ENCODE measurements around the gene RTP5. TPM values are rescaled to one million over a fixed set of nuclear protein-coding genes. Genes with fewer than 3 reads are reported as not detected.

Gene RTP5
- total RNA-seq, 1 donor from 2014 or later: not detected

GRCh38 chr2:241885291-241885945 lies 15.9 kb downstream of the RTP5 start:
- Mint-ChIP-seq H3K9me3 (peaks cover 3% of the 10 kb centered on the region), H3K36me3 (ENCODE audit: low read depth) (peaks cover 12% of the 10 kb centered on the region), H3K27ac (no peak overlapping the region), H3K4me3 (no peak overlapping the region), H3K4me1 (ENCODE audit: low read depth) (peaks cover 21% of the 10 kb centered on the region), H3K27me3 (ENCODE audit: insufficient read depth) (no peaks in the 10 kb centered on the region)
- intact Hi-C loops (cut with micrococcal nuclease): loop anchor here (10.0 kb wide), 1 partner anchor 821 kb away; no protein-coding TSS in a partner anchor
- no peak for DNase-seq (ENCODE audit: low spot score)

- peaks cover 12% of the 10 kb centered on the region for H3K36me3 Mint-ChIP-seq (ENCODE audit: low read depth)
- no peak for DNase-seq (ENCODE audit: low spot score)
- H3K27ac Mint-ChIP-seq: no peak overlapping the region
- no peak overlapping the region for H3K4me3 Mint-ChIP-seq
- no peaks in the 10 kb centered on the region for H3K27me3 Mint-ChIP-seq (ENCODE audit: insufficient read depth)
- H3K4me1 Mint-ChIP-seq (ENCODE audit: low read depth): peaks cover 16% of the 10 kb centered on the region
- intact Hi-C loops (cut with micrococcal nuclease): loop anchor here (10.0 kb wide), 1 partner anchor 821 kb away; no protein-coding TSS in a partner anchor
- peaks cover 3% of the 10 kb centered on the region for H3K9me3 Mint-ChIP-seq
Observed at GRCh38 chr2:241885946-241886643, 16.6 kb downstream of the RTP5 start.

DNA sequence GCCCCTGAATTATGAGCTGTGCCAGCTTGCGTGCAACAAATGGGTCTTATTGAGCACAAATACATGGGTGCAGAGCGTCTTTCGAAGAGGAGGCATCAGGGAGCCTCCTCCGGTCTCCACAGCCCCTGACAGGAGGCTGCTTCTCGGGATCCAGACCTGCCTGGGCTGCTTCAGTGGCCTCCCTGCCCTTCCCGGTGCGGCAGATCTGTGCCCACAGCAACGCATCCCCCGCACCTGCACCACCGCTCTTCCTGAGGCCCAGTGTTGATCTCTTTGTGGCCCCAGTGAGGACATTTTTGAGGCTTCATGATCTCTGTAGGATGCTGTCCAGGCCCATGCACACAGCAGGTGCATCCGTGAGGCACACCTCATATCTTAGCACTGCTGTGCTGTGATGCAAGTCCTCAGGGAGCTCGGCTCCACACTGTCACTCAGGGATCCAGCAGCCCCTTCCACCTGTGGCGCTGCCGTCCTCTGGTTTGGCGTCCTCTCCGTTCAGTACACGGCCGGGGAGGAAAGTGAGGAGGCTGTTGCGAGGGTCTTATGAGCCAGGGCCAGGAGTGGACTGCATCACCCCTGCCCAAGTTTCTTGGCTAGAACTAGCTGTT lies 17.4 kb downstream of the RTP5 start:
- peaks cover 12% of the 10 kb centered on the region for H3K36me3 Mint-ChIP-seq (ENCODE audit: low read depth)
- peaks cover 15% of the 10 kb centered on the region for H3K4me1 Mint-ChIP-seq (ENCODE audit: low read depth)
- H3K9me3 Mint-ChIP-seq: peaks cover 3% of the 10 kb centered on the region
- DNase-seq (ENCODE audit: low spot score): no peak
- intact Hi-C loops (cut with micrococcal nuclease): loop anchor here (10.0 kb wide), 1 partner anchor 822 kb away; no protein-coding TSS in a partner anchor
- no peak overlapping the region for H3K4me3 Mint-ChIP-seq
- H3K27me3 Mint-ChIP-seq (ENCODE audit: insufficient read depth): no peaks in the 10 kb centered on the region
- H3K27ac Mint-ChIP-seq: no peak overlapping the region

- peaks cover 12% of the 10 kb centered on the region for H3K36me3 Mint-ChIP-seq (ENCODE audit: low read depth)
- H3K27ac Mint-ChIP-seq: no peak overlapping the region
- H3K4me1 Mint-ChIP-seq (ENCODE audit: low read depth): peaks cover 6% of the 10 kb centered on the region
- H3K27me3 Mint-ChIP-seq (ENCODE audit: insufficient read depth): no peaks in the 10 kb centered on the region
- H3K9me3 Mint-ChIP-seq: peaks cover 3% of the 10 kb centered on the region
- no peak for DNase-seq (ENCODE audit: low spot score)
- intact Hi-C loops (cut with micrococcal nuclease): loop anchor here (10.0 kb wide), 1 partner anchor 823 kb away; no protein-coding TSS in a partner anchor
- H3K4me3 Mint-ChIP-seq: no peak overlapping the region
Observed at GRCh38 chr2:241887806-241888522, 18.4 kb downstream of the RTP5 start.

- Mint-ChIP-seq H3K9me3 (peaks cover 3% of the 10 kb centered on the region), H3K27ac (no peak overlapping the region)
- intact Hi-C loops (cut with micrococcal nuclease): loop anchor here (10.0 kb wide), 1 partner anchor 824 kb away; no protein-coding TSS in a partner anchor
Observed at GRCh38 chr2:241888641-241889040, 19.1 kb downstream of the RTP5 start.

DNA sequence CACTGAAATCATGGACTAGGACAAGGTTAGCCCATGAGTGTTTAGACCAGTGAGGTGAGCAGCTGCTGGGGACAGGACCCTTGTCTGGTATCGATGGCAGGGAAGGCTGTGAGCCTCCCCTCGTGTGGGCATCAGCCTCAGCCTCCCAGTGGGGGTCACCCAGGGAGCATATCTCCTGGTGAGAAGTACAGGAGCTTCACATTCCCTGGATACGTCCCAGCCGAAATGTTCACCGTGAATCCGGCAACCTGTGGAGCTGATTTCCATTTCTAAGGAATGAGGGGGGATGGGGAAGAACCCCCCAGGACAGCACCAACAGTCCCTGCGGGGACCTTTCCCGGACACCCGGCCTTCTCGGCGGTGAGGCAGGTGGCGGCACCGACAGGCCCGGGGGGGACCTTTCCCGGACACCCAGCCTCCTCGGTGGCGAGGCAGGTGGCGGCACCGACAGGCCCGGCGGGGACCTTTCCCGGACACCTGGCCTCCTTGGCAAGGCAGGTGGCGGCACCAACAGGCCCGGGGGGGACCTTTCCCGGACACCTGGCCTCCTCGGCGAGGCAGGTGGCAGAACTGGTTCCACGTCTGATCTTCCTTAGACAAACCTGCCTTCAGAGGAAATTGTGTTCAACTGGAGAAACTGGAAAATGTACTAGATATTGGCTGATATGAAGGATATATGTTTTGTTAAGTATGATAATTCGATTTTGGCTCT lies 21.2 kb downstream of the RTP5 start:
- peaks cover 3% of the 10 kb centered on the region for H3K9me3 Mint-ChIP-seq
- no peaks in the 10 kb centered on the region for H3K27me3 Mint-ChIP-seq (ENCODE audit: insufficient read depth)
- H3K36me3 Mint-ChIP-seq (ENCODE audit: low read depth): peaks cover 8% of the 10 kb centered on the region
- H3K4me3 Mint-ChIP-seq: no peak overlapping the region
- no peak for DNase-seq (ENCODE audit: low spot score)
- no peak overlapping the region for H3K27ac Mint-ChIP-seq
- intact Hi-C loops (cut with micrococcal nuclease): no loop called here
- peaks cover 4% of the 10 kb centered on the region for H3K4me1 Mint-ChIP-seq (ENCODE audit: low read depth)

More at GRCh38 chr2:241888641-241889040, 19.1 kb downstream of the RTP5 start:
- H3K4me1 Mint-ChIP-seq (ENCODE audit: low read depth): peaks cover 4% of the 10 kb centered on the region
- no peak overlapping the region for H3K4me3 Mint-ChIP-seq
- peaks cover 12% of the 10 kb centered on the region for H3K36me3 Mint-ChIP-seq (ENCODE audit: low read depth)
- DNase-seq (ENCODE audit: low spot score): no peak
- H3K27me3 Mint-ChIP-seq (ENCODE audit: insufficient read depth): no peaks in the 10 kb centered on the region

GRCh38 chr2:241891315-241891987 lies 21.9 kb downstream of the RTP5 start:
- no peak for DNase-seq (ENCODE audit: low spot score)
- no peak overlapping the region for H3K27ac Mint-ChIP-seq
- peaks cover 7% of the 10 kb centered on the region for H3K36me3 Mint-ChIP-seq (ENCODE audit: low read depth)
- peaks cover 3% of the 10 kb centered on the region for H3K9me3 Mint-ChIP-seq
- H3K27me3 Mint-ChIP-seq (ENCODE audit: insufficient read depth): peaks cover 2% of the 10 kb centered on the region
- peaks cover 4% of the 10 kb centered on the region for H3K4me1 Mint-ChIP-seq (ENCODE audit: low read depth)
- no peak overlapping the region for H3K4me3 Mint-ChIP-seq
- intact Hi-C loops (cut with micrococcal nuclease): no loop called here

DNA sequence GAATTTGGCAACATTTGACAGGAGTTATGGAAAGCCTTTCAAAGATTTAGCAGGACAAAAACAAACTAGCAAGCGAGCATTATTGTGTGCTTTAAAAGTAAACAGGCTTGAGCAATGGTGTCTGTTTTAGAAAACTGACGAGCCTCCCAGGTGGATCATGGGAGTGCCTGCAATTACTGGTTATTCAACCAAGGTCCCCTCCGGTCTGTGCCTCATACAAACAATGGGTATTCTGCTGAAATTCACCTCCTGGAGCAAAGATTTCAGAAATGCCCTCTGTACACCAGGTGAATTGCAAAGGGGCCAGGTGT lies 22.4 kb downstream of the RTP5 start:
- intact Hi-C loops (cut with micrococcal nuclease): no loop called here
- Mint-ChIP-seq H3K4me1 (ENCODE audit: low read depth) (peaks cover 4% of the 10 kb centered on the region), H3K36me3 (ENCODE audit: low read depth) (peaks cover 4% of the 10 kb centered on the region), H3K9me3 (peaks cover 3% of the 10 kb centered on the region), H3K4me3 (no peak overlapping the region), H3K27ac (no peak overlapping the region), H3K27me3 (ENCODE audit: insufficient read depth) (peaks cover 2% of the 10 kb centered on the region)
- no peak for DNase-seq (ENCODE audit: low spot score)

GRCh38 chr2:241892299-241893137 lies 23.0 kb downstream of the RTP5 start:
- Mint-ChIP-seq H3K4me3 (no peak overlapping the region), H3K4me1 (ENCODE audit: low read depth) (peaks cover 4% of the 10 kb centered on the region), H3K36me3 (ENCODE audit: low read depth) (peaks cover 4% of the 10 kb centered on the region), H3K9me3 (peaks cover 3% of the 10 kb centered on the region), H3K27ac (no peak overlapping the region), H3K27me3 (ENCODE audit: insufficient read depth) (peaks cover 2% of the 10 kb centered on the region)
- DNase-seq (ENCODE audit: low spot score): no peak
- intact Hi-C loops (cut with micrococcal nuclease): no loop called here

- intact Hi-C loops (cut with micrococcal nuclease): no loop called here
- H3K9me3 Mint-ChIP-seq: no peaks in the 10 kb centered on the region
- no peak for DNase-seq (ENCODE audit: low spot score)
- peaks cover 2% of the 10 kb centered on the region for H3K36me3 Mint-ChIP-seq (ENCODE audit: low read depth)
- no peak overlapping the region for H3K27ac Mint-ChIP-seq
- H3K27me3 Mint-ChIP-seq (ENCODE audit: insufficient read depth): peaks cover 2% of the 10 kb centered on the region
- H3K4me3 Mint-ChIP-seq: no peak overlapping the region
- no peaks in the 10 kb centered on the region for H3K4me1 Mint-ChIP-seq (ENCODE audit: low read depth)
Observed at GRCh38 chr2:241893265-241893664, 23.7 kb downstream of the RTP5 start.

DNA sequence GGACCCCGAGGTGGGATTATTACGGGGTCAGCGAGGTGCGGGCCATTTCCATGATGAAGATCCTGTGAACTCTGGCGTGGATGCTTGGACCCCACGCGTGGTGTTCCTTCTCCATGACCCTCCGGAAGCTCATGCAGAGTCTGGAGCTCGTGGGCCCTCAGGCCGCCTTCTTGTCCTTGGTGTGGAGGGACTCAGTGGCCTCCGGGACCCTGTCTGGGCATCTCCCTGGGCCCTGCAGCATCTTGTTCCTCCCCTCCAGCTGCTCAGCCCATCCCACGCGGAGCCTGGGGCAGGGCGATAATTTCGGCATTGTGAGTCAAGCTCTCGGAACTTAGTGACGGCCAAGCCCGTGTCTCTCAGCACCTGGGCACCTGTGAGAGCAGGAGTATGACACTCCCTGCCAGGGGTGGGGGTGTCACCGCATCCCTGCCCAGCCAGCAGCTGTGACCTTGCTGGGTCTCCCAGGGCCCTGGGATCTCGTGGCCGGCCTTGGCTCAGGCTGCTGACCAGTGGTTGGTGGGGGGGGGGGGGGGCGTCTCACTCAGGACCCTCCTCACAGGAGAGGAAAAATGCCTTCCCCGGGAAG lies 24.6 kb downstream of the RTP5 start:
- Mint-ChIP-seq H3K36me3 (ENCODE audit: low read depth) (peaks cover 2% of the 10 kb centered on the region), H3K27ac (peak overlapping the region; percentile 12), H3K4me3 (no peak overlapping the region), H3K9me3 (no peaks in the 10 kb centered on the region), H3K4me1 (ENCODE audit: low read depth) (no peaks in the 10 kb centered on the region), H3K27me3 (ENCODE audit: insufficient read depth) (peaks cover 2% of the 10 kb centered on the region)
- intact Hi-C loops (cut with micrococcal nuclease): no loop called here
- DNase-seq (ENCODE audit: low spot score): no peak
